Hepatocyte (in vitro differentiated cells): Measurements from ENCODE around the gene ZCCHC24. TPM values are rescaled to one million over a fixed set of nuclear protein-coding genes. Genes with fewer than 3 reads are reported as not detected.
"Not testable (repeated sequence)": the region's sequence is repeated elsewhere in the genome, so short reads cannot be mapped to it uniquely, and the experiment has no call there.

ENCODE experiments used
- DNase-seq: peaks from one replicate; pipeline ENCODE4 v3.0.0-alpha.2; 2016; ENCODE audit warnings: low spot score
- H2AFZ ChIP-seq: fragments of 200-600 bp; sonication (generic); 2 replicates; pipeline ENCODE4 v1.6.0; 2016; ENCODE audit warnings: antibody characterized with exemption, mild to moderate bottlenecking
- H3K27ac ChIP-seq: fragments of 200-600 bp; sonication (generic); 2 replicates; pipeline ENCODE4 v1.5.1; 2016; ENCODE audit warnings: mild to moderate bottlenecking
- H3K27me3 ChIP-seq: fragments of 200-600 bp; sonication (generic); 2 replicates; pipeline ENCODE4 v1.6.1; 2016
- H3K36me3 ChIP-seq: fragments of 200-600 bp; sonication (generic); replicated peaks from 2 replicates; pipeline ENCODE4 v1.5.1; 2016; ENCODE audit warnings: low read depth; ENCODE audit not compliant: insufficient read depth
- H3K4me1 ChIP-seq: fragments of 200-600 bp; sonication (generic); 2 replicates; pipeline ENCODE4 v1.5.1; 2016; ENCODE audit warnings: mild to moderate bottlenecking, moderate library complexity; ENCODE audit not compliant: insufficient read depth
- H3K4me2 ChIP-seq: fragments of 200-600 bp; sonication (generic); 2 replicates; pipeline ENCODE4 v1.6.0; 2016
- H3K4me3 ChIP-seq: fragments of 200-600 bp; sonication (generic); 2 replicates; pipeline ENCODE4 v1.5.1; 2016; ENCODE audit warnings: mild to moderate bottlenecking
- H3K79me2 ChIP-seq: fragments of 200-600 bp; sonication (generic); 2 replicates; pipeline ENCODE4 v1.6.0; 2017; ENCODE audit warnings: mild to moderate bottlenecking
- H3K9me2 ChIP-seq: fragments of 200-600 bp; sonication (generic); replicated peaks from 2 replicates; pipeline ENCODE4 v1.6.0; 2017; ENCODE audit warnings: mild to moderate bottlenecking; ENCODE audit not compliant: insufficient read depth
- H3K9me3 ChIP-seq: fragments of 200-600 bp; sonication (generic); 2 replicates; pipeline ENCODE4 v1.5.1; 2016; ENCODE audit warnings: low read depth, mild to moderate bottlenecking
- H4K20me1 ChIP-seq: fragments of 200-600 bp; sonication (generic); 2 replicates; pipeline ENCODE4 v1.6.0; 2016; ENCODE audit warnings: mild to moderate bottlenecking; ENCODE audit not compliant: insufficient read depth, poor library complexity, severe bottlenecking
- CTCF ChIP-seq: fragments of 200-600 bp; sonication (generic); IDR thresholded peaks from 2 replicates; pipeline ENCODE4 v1.5.1; 2016; ENCODE audit warnings: antibody characterized with exemption, mild to moderate bottlenecking; ENCODE audit not compliant: poor library complexity
- EZH2 ChIP-seq: fragments of 200-600 bp; sonication (generic); IDR thresholded peaks from 2 replicates; pipeline ENCODE4 v1.6.1; 2016; ENCODE audit warnings: antibody characterized with exemption, mild to moderate bottlenecking, borderline replicate concordance
- EZH2phosphoT487 ChIP-seq: fragments of 200-600 bp; sonication (generic); IDR thresholded peaks from one replicate; pipeline ENCODE4 v1.6.1; 2018; ENCODE audit warnings: antibody characterized with exemption, mild to moderate bottlenecking, low read depth, moderate library complexity; ENCODE audit not compliant: unreplicated experiment, severe bottlenecking
- WGBS: methylation state at CpG from one replicate; pipeline ENCODE4 v1.1.6; 2016; ENCODE audit warnings: low lambda C conversion rate; ENCODE audit errors: missing lambda C conversion rate; 5-methylcytosine and 5-hydroxymethylcytosine counted together
- polyA plus RNA-seq: library from polyadenylated mRNA; unstranded; fragments of >200 nt; fragmentation: Nextera tagmentation; extraction: Ambion mirVana; gene quantifications from 2 replicates; pipeline ENCODE4 v1.2.1, GENCODE V29; 2016
- total RNA-seq: library from RNA; depleted of rRNA; stranded (reverse); fragments of >200 nt; gene quantifications from 2 replicates; pipeline ENCODE4 v1.2.3, GENCODE V29; 2014

ZCCHC24 gene
- total and polyA plus RNA-seq, 2 experiments from 2014 or later, result 20.1 to 20.6 TPM

DNA sequence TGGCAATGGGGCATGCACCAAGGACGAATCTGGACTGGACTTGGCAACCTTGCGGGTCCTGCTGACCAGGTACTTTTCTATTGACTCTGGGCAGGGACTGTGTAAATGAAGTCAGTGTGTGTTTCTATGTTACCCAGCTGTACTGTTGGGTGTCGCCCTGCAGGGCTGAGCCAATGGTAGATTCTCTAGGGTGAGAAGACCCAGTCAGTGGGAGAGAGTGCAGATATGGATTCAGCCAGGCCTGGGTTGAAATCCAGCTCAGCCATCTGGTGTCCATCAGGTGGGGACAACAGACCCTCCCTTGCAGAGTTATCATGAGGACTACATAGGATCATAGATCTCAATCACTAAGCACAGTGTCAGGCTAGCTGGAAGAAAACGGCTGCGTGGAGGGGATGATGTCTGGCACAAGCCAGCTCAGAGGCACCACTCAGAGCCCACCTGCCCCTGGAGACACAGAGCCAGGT, 103.1 kb downstream of the ZCCHC24 start:
- H2AFZ ChIP-seq, result no peak overlapping the region
- H3K9me2 ChIP-seq, result no peaks in the 10 kb centered on the region
- H3K27me3 ChIP-seq, result no peaks in the 10 kb centered on the region
- TF ChIP-seq CTCF, result no peak
- TF ChIP-seq EZH2phosphoT487, result no peak
- no peak for TF ChIP-seq EZH2
- H3K9me3 ChIP-seq, result no peaks in the 10 kb centered on the region
- H4K20me1 ChIP-seq, result no peaks in the 10 kb centered on the region
- DNase-seq, result no peak
- no peak overlapping the region for H3K4me2 ChIP-seq
- no peaks in the 10 kb centered on the region for H3K36me3 ChIP-seq
- peaks cover 9% of the 10 kb centered on the region for H3K4me1 ChIP-seq
- no peak overlapping the region for H3K27ac ChIP-seq
- no peak overlapping the region for H3K4me3 ChIP-seq
- no peaks in the 10 kb centered on the region for H3K79me2 ChIP-seq
- 79% methylated on average over 5 of the region's 5 CpGs for WGBS

DNA sequence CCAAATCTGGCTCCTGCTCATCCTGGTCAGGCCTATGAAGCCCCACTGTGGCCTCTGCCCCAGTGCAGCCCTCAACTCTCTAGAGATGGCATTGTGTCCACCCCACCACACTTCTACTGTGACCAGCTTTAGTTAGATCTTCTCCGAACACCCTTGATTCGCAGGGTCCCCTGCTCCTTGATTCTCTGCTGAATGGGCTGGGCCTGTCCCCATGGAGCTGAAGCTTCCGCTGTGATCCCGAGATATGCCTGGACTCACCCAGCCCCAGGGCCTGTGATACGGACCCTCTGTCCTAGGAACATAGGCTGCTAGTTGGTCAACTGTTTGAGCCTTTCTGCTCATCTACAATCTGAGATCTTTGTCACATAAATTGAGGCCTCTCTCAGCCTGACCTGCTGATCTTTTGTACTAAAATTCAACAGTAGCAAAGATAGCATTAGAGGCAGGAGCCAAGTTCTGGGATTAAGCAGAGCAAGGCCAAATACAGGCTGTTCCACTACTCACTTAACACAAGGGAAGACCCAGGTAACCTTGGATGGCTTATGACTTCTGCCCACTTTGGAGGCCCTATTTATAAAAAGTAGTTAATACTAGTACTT, 104.7 kb downstream of the ZCCHC24 start:
- TF ChIP-seq CTCF (no peak), EZH2 (no peak), EZH2phosphoT487 (no peak)
- H3K4me3 ChIP-seq, result no peak overlapping the region
- H3K4me1 ChIP-seq, result peaks cover 4% of the 10 kb centered on the region
- 82% methylated on average over 5 of the region's 5 CpGs for WGBS
- H3K36me3 ChIP-seq, result no peaks in the 10 kb centered on the region
- H3K27ac ChIP-seq, result no peak overlapping the region
- H3K4me2 ChIP-seq, result no peak overlapping the region
- no peaks in the 10 kb centered on the region for H4K20me1 ChIP-seq
- H3K79me2 ChIP-seq, result no peaks in the 10 kb centered on the region
- no peak for DNase-seq
- H3K27me3 ChIP-seq, result no peaks in the 10 kb centered on the region
- H3K9me3 ChIP-seq, result no peaks in the 10 kb centered on the region
- no peaks in the 10 kb centered on the region for H3K9me2 ChIP-seq
- H2AFZ ChIP-seq, result no peak overlapping the region

DNA sequence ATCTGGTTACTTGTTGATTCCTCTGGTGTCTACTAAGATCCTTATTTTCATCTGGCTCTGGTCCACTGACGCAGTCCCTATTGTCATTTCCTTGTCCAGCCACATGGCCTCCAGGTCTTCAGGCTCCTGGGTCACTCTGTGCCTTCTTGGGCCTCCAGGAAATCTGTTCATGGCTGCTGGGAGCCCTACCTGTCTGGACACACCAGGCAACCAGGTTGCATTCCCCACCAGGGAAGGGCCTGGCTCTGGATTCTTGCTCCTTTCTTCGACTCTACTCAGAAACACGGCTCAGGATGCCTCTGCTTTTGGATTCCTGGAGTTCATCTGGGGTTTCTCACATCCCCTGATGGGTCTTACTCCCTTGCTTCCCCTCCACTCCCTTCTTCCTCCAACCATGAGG, 106.2 kb downstream of the ZCCHC24 start:
- no peaks in the 10 kb centered on the region for H3K27me3 ChIP-seq
- no peaks in the 10 kb centered on the region for H3K79me2 ChIP-seq
- peaks cover 4% of the 10 kb centered on the region for H3K4me1 ChIP-seq
- no peak for DNase-seq
- no peaks in the 10 kb centered on the region for H4K20me1 ChIP-seq
- no peaks in the 10 kb centered on the region for H3K36me3 ChIP-seq
- WGBS, result 93% methylated on average over 3 of the region's 3 CpGs
- no peak for TF ChIP-seq CTCF
- no peak for TF ChIP-seq EZH2phosphoT487
- TF ChIP-seq EZH2, result no peak
- no peak overlapping the region for H3K27ac ChIP-seq
- no peak overlapping the region for H3K4me2 ChIP-seq
- no peak overlapping the region for H3K4me3 ChIP-seq
- no peak overlapping the region for H2AFZ ChIP-seq
- no peaks in the 10 kb centered on the region for H3K9me3 ChIP-seq
- H3K9me2 ChIP-seq, result no peaks in the 10 kb centered on the region

GRCh38 chr10:79337783-79338469, 107.5 kb downstream of the ZCCHC24 start:
- not testable (repeated sequence) for H3K4me2 ChIP-seq, H3K9me2 ChIP-seq, H3K9me3 ChIP-seq, H3K4me3 ChIP-seq, H3K27me3 ChIP-seq, H3K36me3 ChIP-seq, DNase-seq, H4K20me1 ChIP-seq, H2AFZ ChIP-seq, H3K79me2 ChIP-seq, H3K27ac ChIP-seq, H3K4me1 ChIP-seq
- 100% methylated on average over 7 of the region's 11 CpGs for WGBS
